Stomach smooth muscle (tissue), 2 donors: ENCODE data around the gene GNG5.
"Not testable (repeated sequence)": the region's sequence is repeated elsewhere in the genome, so short reads cannot be mapped to it uniquely, and the experiment has no call there.

ENCODE experiments used
- H3K27ac ChIP-seq: one replicate; pipeline ENCODE4 v1.7.0; 2013; ENCODE audit warnings: mild to moderate bottlenecking, low read length, inconsistent platforms
- H3K27me3 ChIP-seq, 2 donors: one replicate each; pipeline ENCODE4 v1.7.0; 2013; ENCODE audit warnings: low read length in 2 of 2; ENCODE audit not compliant: insufficient read depth in 2 of 2, control insufficient read depth in 1 of 2
- H3K36me3 ChIP-seq, 2 donors: one replicate each; pipeline ENCODE4 v1.7.0; 2013; ENCODE audit warnings: low read length in 2 of 2; ENCODE audit not compliant: control insufficient read depth in 2 of 2, insufficient read depth in 2 of 2
- H3K4me1 ChIP-seq: one replicate; pipeline ENCODE4 v1.7.0; 2013; ENCODE audit warnings: low read length; ENCODE audit not compliant: control insufficient read depth, insufficient read depth
- H3K4me3 ChIP-seq, 2 donors: one replicate each; pipeline ENCODE4 v1.7.0; 2013; ENCODE audit warnings: low read length in 2 of 2
- H3K9ac ChIP-seq, 2 donors: one replicate each; pipeline ENCODE4 v1.7.0; 2013; ENCODE audit warnings: low read length in 2 of 2, mild to moderate bottlenecking in 1 of 2
- H3K9me3 ChIP-seq, 2 donors: one replicate each; pipeline ENCODE4 v1.7.0; 2013; ENCODE audit warnings: low read length in 2 of 2; ENCODE audit not compliant: control insufficient read depth in 2 of 2
- donor health status: healthy.
- donor health status: Pancreatic carcinoma.

Gene GNG5

GRCh38 chr1:84508510-84508909, 2.1 kb upstream of the GNG5 start:
- Histone ChIP-seq H3K4me3 (no peak overlapping the region), H3K9me3 (no peaks in the 10 kb centered on the region), H3K9ac (no peak overlapping the region), H3K36me3 (no peaks in the 10 kb centered on the region), H3K4me1 (peaks cover 3% of the 10 kb centered on the region), H3K27me3 (no peaks in the 10 kb centered on the region), H3K27ac (no peak overlapping the region)

GRCh38 chr1:84507887-84508286, 1.5 kb upstream of the GNG5 start:
- not testable (repeated sequence) for H3K27me3 ChIP-seq, H3K27ac ChIP-seq, H3K36me3 ChIP-seq, H3K9ac ChIP-seq, H3K9me3 ChIP-seq, H3K4me1 ChIP-seq, H3K4me3 ChIP-seq

GRCh38 chr1:84506729-84507453, 510 bp upstream of the GNG5 start:
- Histone ChIP-seq H3K27me3 (no peaks in the 10 kb centered on the region), H3K9ac (peak overlapping the region; percentile 84 to 86), H3K4me1 (peaks cover 12% of the 10 kb centered on the region), H3K36me3 (no peaks in the 10 kb centered on the region), H3K27ac (peak overlapping the region; percentile 84), H3K4me3 (peak overlapping the region; percentile 89 to 93), H3K9me3 (no peaks in the 10 kb centered on the region)

- peaks cover 0 to 4% of the 10 kb centered on the region in 2 donors for H3K36me3 ChIP-seq
- peaks cover 12% of the 10 kb centered on the region for H3K4me1 ChIP-seq
- H3K27me3 ChIP-seq, result no peaks in the 10 kb centered on the region
- H3K9ac ChIP-seq, result peak overlapping the region; percentile 86 to 90
- H3K9me3 ChIP-seq, result no peaks in the 10 kb centered on the region
- peak overlapping the region; percentile 89 to 93 for H3K4me3 ChIP-seq
- peak overlapping the region; percentile 84 for H3K27ac ChIP-seq
Observed at GRCh38 chr1:84505493-84506001, 834 bp downstream of the GNG5 start.

- peak overlapping the region; percentile 84 for H3K27ac ChIP-seq
- H3K4me3 ChIP-seq, result peak overlapping the region; percentile 89 to 93
- no peaks in the 10 kb centered on the region for H3K27me3 ChIP-seq
- peaks cover 12% of the 10 kb centered on the region for H3K4me1 ChIP-seq
- peaks cover 2 to 8% of the 10 kb centered on the region in 2 donors for H3K36me3 ChIP-seq
- no peaks in the 10 kb centered on the region for H3K9me3 ChIP-seq
- peak overlapping the region; percentile 86 to 90 for H3K9ac ChIP-seq
Observed at GRCh38 chr1:84504580-84505492, 1.5 kb downstream of the GNG5 start.

GRCh38 chr1:84502927-84503326, 3.5 kb downstream of the GNG5 start:
- no peak overlapping the region for H3K4me3 ChIP-seq
- no peak overlapping the region for H3K9ac ChIP-seq
- no peaks in the 10 kb centered on the region for H3K27me3 ChIP-seq
- H3K4me1 ChIP-seq, result peaks cover 12% of the 10 kb centered on the region
- H3K27ac ChIP-seq, result no peak overlapping the region
- H3K9me3 ChIP-seq, result no peaks in the 10 kb centered on the region
- H3K36me3 ChIP-seq, result peaks cover 2 to 15% of the 10 kb centered on the region in 2 donors

GRCh38 chr1:84497631-84498275, 8.6 kb downstream of the GNG5 start:
- Histone ChIP-seq H3K4me1 (peaks cover 1% of the 10 kb centered on the region), H3K27me3 (no peaks in the 10 kb centered on the region), H3K27ac (no peak overlapping the region), H3K9me3 (no peaks in the 10 kb centered on the region), H3K36me3 (peaks cover 13 to 45% of the 10 kb centered on the region in 2 donors), H3K4me3 (no peak overlapping the region), H3K9ac (no peak overlapping the region)

GRCh38 chr1:84496498-84496897, 9.9 kb downstream of the GNG5 start:
- no peak overlapping the region for H3K27ac ChIP-seq
- H3K4me3 ChIP-seq, result no peak overlapping the region
- no peaks in the 10 kb centered on the region for H3K27me3 ChIP-seq
- no peak overlapping the region for H3K9ac ChIP-seq
- H3K4me1 ChIP-seq, result no peaks in the 10 kb centered on the region
- H3K36me3 ChIP-seq, result peaks cover 13 to 50% of the 10 kb centered on the region in 2 donors
- no peaks in the 10 kb centered on the region for H3K9me3 ChIP-seq

GRCh38 chr1:84493747-84494146, 12.6 kb downstream of the GNG5 start:
- H3K27me3 ChIP-seq, result no peaks in the 10 kb centered on the region
- H3K4me3 ChIP-seq, result no peak overlapping the region
- peaks cover 20 to 54% of the 10 kb centered on the region in 2 donors for H3K36me3 ChIP-seq
- H3K9me3 ChIP-seq, result no peaks in the 10 kb centered on the region
- no peak overlapping the region for H3K9ac ChIP-seq
- H3K27ac ChIP-seq, result no peak overlapping the region
- H3K4me1 ChIP-seq, result no peaks in the 10 kb centered on the region

GRCh38 chr1:84492726-84493125, 13.7 kb downstream of the GNG5 start:
- Histone ChIP-seq H3K9me3 (no peaks in the 10 kb centered on the region), H3K27me3 (no peaks in the 10 kb centered on the region), H3K36me3 (peaks cover 20 to 47% of the 10 kb centered on the region in 2 donors), H3K9ac (no peak overlapping the region), H3K4me3 (no peak overlapping the region), H3K4me1 (no peaks in the 10 kb centered on the region), H3K27ac (no peak overlapping the region)
